ENCODE results near the gene SUPT3H.

GRCh38 chr6:45155341-45155894 is 222.3 kb downstream of the SUPT3H start:
- TF ChIP-seq POLR2A (IDR thresholded peaks at IDR 0.05): no peak
- no peak for TF ChIP-seq CTCF (IDR thresholded peaks at IDR 0.05)

All from ovary (tissue), 3 donors.